Stimulated activated CD8-positive, alpha-beta memory T cell treated with anti-CD3 and anti-CD28 coated beads, Interleukin-7, amount 100 ng/mL, for 1 hour (primary cell): ENCODE measurements around the gene CAMTA1.

ENCODE experiments used
- DNase-seq, 2 donors: peaks; one replicate each; pipeline ENCODE4 v3.0.0-alpha.2; 2020; ENCODE audit warnings: low read depth in 2 of 2

The CAMTA1 gene

GRCh38 chr1:6976044-6976375 lies 190.8 kb downstream of the CAMTA1 start:
- DNase-seq = no peak

GRCh38 chr1:6979003-6979613 lies 193.9 kb downstream of the CAMTA1 start:
- DNase-seq = no peak

- no peak for DNase-seq
Observed at GRCh38 chr1:6981595-6981994, 196.3 kb downstream of the CAMTA1 start.

- DNase-seq = no peak
Observed at GRCh38 chr1:6982443-6982842, 197.2 kb downstream of the CAMTA1 start.

- DNase-seq = no peak
Observed at GRCh38 chr1:6982860-6983259, 197.6 kb downstream of the CAMTA1 start.

- DNase-seq = no peak
Observed at GRCh38 chr1:6984536-6984935, 199.3 kb downstream of the CAMTA1 start.

- no peak for DNase-seq
Observed at GRCh38 chr1:6984986-6985385, 199.7 kb downstream of the CAMTA1 start.

- DNase-seq = no peak
Observed at GRCh38 chr1:6985549-6986276, 200.5 kb downstream of the CAMTA1 start.

- no peak for DNase-seq
Observed at GRCh38 chr1:6986281-6986680, 201.0 kb downstream of the CAMTA1 start.

GRCh38 chr1:6987940-6988339 lies 202.7 kb downstream of the CAMTA1 start:
- DNase-seq = no peak

- no peak for DNase-seq
Observed at GRCh38 chr1:6988796-6989195, 203.5 kb downstream of the CAMTA1 start.

- DNase-seq = no peak
Observed at GRCh38 chr1:6989212-6990159, 204.2 kb downstream of the CAMTA1 start.

GRCh38 chr1:6991266-6991665 lies 206.0 kb downstream of the CAMTA1 start:
- DNase-seq = no peak

- DNase-seq = no peak
Observed at GRCh38 chr1:6995789-6996188, 210.5 kb downstream of the CAMTA1 start.

- no peak for DNase-seq
Observed at GRCh38 chr1:6996371-6996770, 211.1 kb downstream of the CAMTA1 start.

GRCh38 chr1:6996866-6997265 lies 211.6 kb downstream of the CAMTA1 start:
- no peak for DNase-seq

GRCh38 chr1:6998267-6998666 lies 213.0 kb downstream of the CAMTA1 start:
- no peak for DNase-seq

GRCh38 chr1:6999826-7000225 lies 214.6 kb downstream of the CAMTA1 start:
- no peak for DNase-seq

- no peak for DNase-seq
Observed at GRCh38 chr1:7000720-7001119, 215.5 kb downstream of the CAMTA1 start.

- no peak for DNase-seq
Observed at GRCh38 chr1:7002728-7003127, 217.5 kb downstream of the CAMTA1 start.

GRCh38 chr1:7003676-7004075 lies 218.4 kb downstream of the CAMTA1 start:
- DNase-seq = no peak

- DNase-seq = no peak
Observed at GRCh38 chr1:7004181-7004580, 218.9 kb downstream of the CAMTA1 start.

- DNase-seq = no peak
Observed at GRCh38 chr1:7005762-7006161, 220.5 kb downstream of the CAMTA1 start.
